GM12872 (cell line): ENCODE data around the gene TRAF2.

Source experiments
- TF ChIP-seq, protein P1 (sequence below): IDR thresholded peaks from 3 replicates; pipeline ENCODE4 v1.5.1; 2011; ENCODE audit warnings: low read depth, mild to moderate bottlenecking, low read length, moderate library complexity; ENCODE audit not compliant: insufficient read depth

TRAF2 gene

DNA sequence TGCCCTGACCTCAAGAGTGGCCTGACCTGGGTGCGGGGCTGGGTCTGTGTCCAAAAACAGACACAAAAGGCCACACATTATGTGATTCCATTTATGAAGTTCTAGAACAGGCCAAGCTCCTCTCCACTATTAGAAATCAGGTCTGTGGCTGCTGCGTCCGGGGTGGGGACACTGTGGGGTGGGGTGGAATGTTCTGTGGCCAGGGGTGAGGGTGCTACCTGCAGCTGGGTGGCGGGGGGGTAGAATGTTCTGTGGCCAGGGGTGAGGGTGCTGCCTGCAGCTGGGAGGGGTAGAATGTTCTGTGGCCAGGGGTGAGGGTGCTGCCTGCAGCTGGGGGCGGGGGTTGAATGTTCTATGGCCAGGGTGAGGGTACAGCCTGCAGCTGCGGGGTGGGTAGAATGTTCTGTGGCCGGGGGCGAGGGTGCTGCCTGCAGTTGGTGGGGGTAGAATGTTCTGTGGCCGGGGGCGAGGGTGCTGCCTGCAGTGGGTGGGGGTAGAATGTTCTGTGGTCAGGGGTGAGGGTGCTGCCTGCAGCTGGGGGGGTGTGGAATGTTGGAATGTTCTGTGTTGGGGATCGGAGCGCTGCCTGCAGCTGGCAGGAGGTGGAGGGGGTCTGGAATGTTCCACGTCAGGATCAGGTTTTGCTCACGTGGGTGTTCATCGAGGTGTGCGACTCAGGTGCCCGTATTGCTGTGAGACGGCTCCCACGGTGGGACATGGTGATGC, 74.1 kb downstream of the TRAF2 start:
- TF ChIP-seq, protein P1, sequence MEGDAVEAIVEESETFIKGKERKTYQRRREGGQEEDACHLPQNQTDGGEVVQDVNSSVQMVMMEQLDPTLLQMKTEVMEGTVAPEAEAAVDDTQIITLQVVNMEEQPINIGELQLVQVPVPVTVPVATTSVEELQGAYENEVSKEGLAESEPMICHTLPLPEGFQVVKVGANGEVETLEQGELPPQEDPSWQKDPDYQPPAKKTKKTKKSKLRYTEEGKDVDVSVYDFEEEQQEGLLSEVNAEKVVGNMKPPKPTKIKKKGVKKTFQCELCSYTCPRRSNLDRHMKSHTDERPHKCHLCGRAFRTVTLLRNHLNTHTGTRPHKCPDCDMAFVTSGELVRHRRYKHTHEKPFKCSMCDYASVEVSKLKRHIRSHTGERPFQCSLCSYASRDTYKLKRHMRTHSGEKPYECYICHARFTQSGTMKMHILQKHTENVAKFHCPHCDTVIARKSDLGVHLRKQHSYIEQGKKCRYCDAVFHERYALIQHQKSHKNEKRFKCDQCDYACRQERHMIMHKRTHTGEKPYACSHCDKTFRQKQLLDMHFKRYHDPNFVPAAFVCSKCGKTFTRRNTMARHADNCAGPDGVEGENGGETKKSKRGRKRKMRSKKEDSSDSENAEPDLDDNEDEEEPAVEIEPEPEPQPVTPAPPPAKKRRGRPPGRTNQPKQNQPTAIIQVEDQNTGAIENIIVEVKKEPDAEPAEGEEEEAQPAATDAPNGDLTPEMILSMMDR: no peak

DNA sequence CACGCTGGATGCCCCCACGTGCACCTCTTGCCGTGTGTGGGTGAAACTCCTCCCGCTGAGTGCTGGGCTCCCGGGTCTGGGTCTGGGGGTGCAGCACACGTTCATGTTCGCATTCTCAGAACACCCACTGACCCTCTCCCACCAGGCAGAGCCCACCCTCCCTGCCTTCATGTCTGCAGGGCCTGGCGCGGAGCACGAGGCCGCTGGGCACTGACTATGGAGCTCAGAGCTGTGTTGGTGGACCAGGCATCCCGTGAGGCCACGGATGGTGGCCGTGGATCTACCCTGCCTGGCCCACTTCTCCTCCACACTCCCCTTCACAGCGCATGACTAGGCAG, 74.6 kb downstream of the TRAF2 start:
- TF ChIP-seq, protein P1: no peak

DNA sequence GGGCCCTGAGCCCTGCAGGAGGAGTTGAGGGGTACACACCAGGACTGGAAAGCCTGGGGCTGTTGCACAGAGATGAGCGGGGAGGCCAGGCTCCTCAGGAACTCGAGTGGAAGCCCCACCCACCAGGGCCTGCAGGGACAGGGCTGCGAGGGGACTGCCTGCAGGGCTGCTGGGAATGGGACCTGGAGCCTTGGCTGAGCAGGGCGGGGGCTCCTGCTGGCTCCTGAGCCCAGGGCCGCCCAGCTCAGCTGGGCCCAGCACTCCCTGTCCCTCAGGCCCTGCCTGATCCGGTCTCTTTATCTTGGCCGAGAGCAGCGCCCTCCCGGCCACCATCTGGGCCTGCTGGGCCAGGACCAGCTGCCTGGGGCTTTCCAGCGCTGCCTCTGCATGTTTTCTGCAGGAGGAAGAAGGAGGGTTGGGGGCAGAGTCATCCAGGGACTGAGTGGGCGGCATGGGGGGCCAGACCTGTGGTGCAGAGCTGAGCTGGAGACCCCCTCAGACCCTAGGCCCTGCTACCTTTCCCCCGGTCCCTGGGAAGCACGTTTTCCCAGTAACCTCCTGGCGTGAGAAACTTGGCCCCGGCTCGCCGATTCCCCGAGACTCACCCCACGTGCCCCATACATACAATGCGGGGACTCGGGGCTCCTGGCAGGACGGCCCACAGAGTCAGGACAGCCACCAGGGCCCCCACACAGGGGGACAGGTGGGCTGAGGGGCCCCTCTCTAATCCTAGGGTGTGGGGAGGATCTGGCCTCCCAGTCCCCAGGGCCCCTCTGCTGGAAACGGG, 75.2 kb downstream of the TRAF2 start:
- TF ChIP-seq, protein P1: no peak

DNA sequence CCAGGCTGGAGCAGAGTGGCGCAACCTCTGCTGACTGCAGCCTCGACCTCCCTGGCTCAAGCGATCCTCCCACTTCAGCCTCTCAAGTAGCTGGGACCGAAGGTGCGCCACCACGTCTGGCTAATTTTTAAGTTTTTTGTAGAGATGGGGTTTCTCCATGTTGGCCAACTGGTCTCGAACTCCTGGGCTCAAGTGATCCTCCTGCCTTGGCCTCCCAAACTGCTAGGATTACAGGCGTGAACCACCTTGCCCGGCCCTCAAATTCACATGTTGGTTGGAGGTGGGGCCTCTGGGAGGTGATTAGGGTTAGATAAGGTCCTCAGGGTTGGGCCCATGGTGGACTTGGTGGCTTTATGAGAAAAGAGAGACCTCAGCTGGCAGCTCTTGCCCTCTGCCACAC, 75.8 kb downstream of the TRAF2 start:
- TF ChIP-seq, protein P1: no peak

DNA sequence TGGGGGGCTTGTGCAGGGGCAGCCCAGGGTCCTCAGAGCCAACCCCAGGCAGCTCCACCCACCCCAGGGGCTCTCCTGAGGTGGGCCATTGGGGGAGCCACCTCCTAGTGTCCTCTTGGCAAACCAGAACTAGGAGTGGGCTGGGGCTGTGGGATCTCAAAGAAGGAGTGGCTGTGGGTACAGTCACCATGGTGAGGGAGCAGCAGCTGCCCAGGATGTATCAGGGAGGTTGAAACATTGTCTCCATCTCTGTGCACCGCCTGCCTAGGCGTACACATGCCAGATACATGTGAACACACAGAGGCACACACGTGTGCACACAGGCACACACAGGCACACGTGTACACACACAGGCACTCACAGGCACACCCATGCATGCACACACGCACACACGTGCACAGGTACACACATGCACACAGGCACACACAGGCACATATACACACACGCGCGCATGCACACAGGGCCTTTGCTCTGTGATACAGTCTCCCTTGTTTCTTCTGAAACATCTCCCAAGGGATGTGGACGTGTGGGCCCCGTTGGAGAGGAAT, 76.5 kb downstream of the TRAF2 start:
- TF ChIP-seq, protein P1: no peak

DNA sequence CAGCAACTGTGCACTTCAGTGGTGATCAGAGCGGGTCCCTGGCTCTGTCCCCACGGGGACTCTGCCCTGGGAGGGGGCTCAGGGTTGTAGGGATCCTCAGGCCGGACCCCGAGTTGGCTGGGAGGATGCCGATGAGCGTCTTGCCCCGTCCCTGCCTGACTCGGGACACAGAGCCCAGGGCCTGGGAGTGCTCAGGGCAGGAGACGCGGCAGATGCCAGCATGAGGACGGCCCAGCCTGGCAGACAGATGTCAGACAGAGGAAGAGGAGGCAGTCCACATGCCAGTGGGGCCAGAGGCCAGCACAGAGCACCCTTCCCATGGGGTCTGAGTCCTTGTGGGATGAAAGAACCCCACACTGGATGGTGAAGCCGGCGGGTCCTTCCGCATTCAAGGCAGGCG, 77.0 kb downstream of the TRAF2 start:
- TF ChIP-seq, protein P1: no peak

DNA sequence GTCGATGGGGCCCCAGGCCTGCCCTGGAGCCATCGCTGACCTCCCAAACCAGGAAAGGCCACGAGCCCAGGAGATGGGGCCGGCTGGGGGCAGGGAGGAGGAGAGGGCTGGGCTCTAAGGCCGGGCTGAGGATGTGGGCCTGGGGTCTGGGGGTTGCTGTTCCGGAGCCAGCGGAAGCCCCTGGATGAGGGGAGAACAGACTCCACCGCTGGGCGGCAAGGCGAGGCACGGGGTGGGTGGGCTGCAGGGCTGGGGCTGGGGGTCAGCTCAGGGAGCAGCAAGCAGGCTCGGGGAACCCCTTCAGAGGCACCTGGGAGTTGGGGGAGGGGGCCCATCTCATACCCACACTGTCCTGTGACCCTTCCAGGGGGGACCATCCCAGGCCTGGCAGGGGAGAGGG, 77.4 kb downstream of the TRAF2 start:
- TF ChIP-seq, protein P1: no peak
